Neural cell (in vitro differentiated cells): ENCODE data around the gene COL23A1. TPM values are rescaled to one million over a fixed set of nuclear protein-coding genes. Genes with fewer than 3 reads are reported as not detected.

ENCODE experiments used
- H2AFZ ChIP-seq: fragments of 200-600, 300-800 bp; sonication (generic), shearing (Covaris generic); 2 replicates; pipeline ENCODE4 v1.6.0; 2014; ENCODE audit warnings: low read depth, mild to moderate bottlenecking, antibody characterized with exemption, low read length, moderate library complexity
- H3F3A ChIP-seq: fragments of 200-600 bp; shearing (Covaris generic); 2 replicates; pipeline ENCODE4 v1.6.1; 2016; ENCODE audit warnings: mild to moderate bottlenecking, moderate library complexity, mixed read lengths, antibody characterized with exemption, low read length; ENCODE audit not compliant: insufficient read depth, poor library complexity, severe bottlenecking
- H3K27ac ChIP-seq: fragments of 200-600, 300-800 bp; sonication (generic), shearing (Covaris generic); 2 replicates; pipeline ENCODE4 v1.5.1; 2014; ENCODE audit warnings: mild to moderate bottlenecking, low read length, moderate library complexity
- H3K27me3 ChIP-seq: fragments of 300-800, 200-600 bp; sonication (generic), shearing (Covaris generic); 2 replicates; pipeline ENCODE4 v1.6.0; 2014; ENCODE audit warnings: mild to moderate bottlenecking, low read depth, low read length, moderate library complexity; ENCODE audit not compliant: insufficient read depth
- H3K36me3 ChIP-seq: fragments of 300-800, 200-600 bp; sonication (generic), shearing (Covaris generic); 2 replicates; pipeline ENCODE4 v1.5.1; 2014; ENCODE audit warnings: mild to moderate bottlenecking, antibody characterized with exemption, low read length, moderate library complexity; ENCODE audit not compliant: insufficient read depth
- H3K4me2 ChIP-seq: fragments of 300-800, 200-600 bp; sonication (generic), shearing (Covaris generic); 2 replicates; pipeline ENCODE4 v1.6.0; 2014; ENCODE audit warnings: mild to moderate bottlenecking, low read length
- H3K4me3 ChIP-seq: fragments of 300-800, 200-600 bp; sonication (generic), shearing (Covaris generic); 2 replicates; pipeline ENCODE4 v1.5.1; 2014; ENCODE audit warnings: mild to moderate bottlenecking, low read length, moderate library complexity
- H3K79me2 ChIP-seq: fragments of 200-600 bp; shearing (Covaris generic); replicated peaks from 2 replicates; pipeline ENCODE4 v1.6.0; 2014; ENCODE audit warnings: mild to moderate bottlenecking, low read length, moderate library complexity; ENCODE audit not compliant: insufficient read depth
- H3K9ac ChIP-seq: fragments of 300-800, 200-600 bp; sonication (generic), shearing (Covaris generic); 2 replicates; pipeline ENCODE4 v1.6.1; 2016; ENCODE audit warnings: mild to moderate bottlenecking, low read length, mixed read lengths
- H3K9me2 ChIP-seq: fragments of 200-600 bp; shearing (Covaris generic); 2 replicates; pipeline ENCODE4 v1.6.1; 2016; ENCODE audit warnings: mild to moderate bottlenecking, low read length, mixed read lengths; ENCODE audit not compliant: insufficient read depth
- H3K9me3 ChIP-seq: fragments of 200-600, 300-800 bp; sonication (generic), shearing (Covaris generic); 2 replicates; pipeline ENCODE4 v1.6.1; 2016; ENCODE audit warnings: mild to moderate bottlenecking, mixed run types, low read length, moderate library complexity, mixed read lengths
- H4K20me1 ChIP-seq: fragments of 200-600 bp; shearing (Covaris generic); 2 replicates; pipeline ENCODE4 v1.6.1; 2016; ENCODE audit warnings: mild to moderate bottlenecking, mixed run types; ENCODE audit not compliant: insufficient read depth
- CTCF ChIP-seq: fragments of 450-650 bp; IDR thresholded peaks from 2 replicates; pipeline ENCODE4 v1.5.1; 2014; ENCODE audit warnings: antibody characterized with exemption, mild to moderate bottlenecking, moderate library complexity; ENCODE audit not compliant: poor library complexity, severe bottlenecking
- EP300 ChIP-seq: fragments of 450-650 bp; conservative IDR thresholded peaks from 2 replicates; pipeline ENCODE4 v1.6.1; 2014; ENCODE audit warnings: antibody characterized with exemption, mild to moderate bottlenecking, moderate library complexity; ENCODE audit not compliant: poor library complexity, severe bottlenecking
- EZH2 ChIP-seq: fragments of 200-600, 300-800 bp; shearing (Covaris generic), sonication (generic); IDR thresholded peaks from 2 replicates; pipeline ENCODE4 v1.6.1; 2014; ENCODE audit warnings: antibody characterized with exemption, low read length, borderline replicate concordance, mild to moderate bottlenecking; ENCODE audit not compliant: insufficient read depth, poor library complexity, severe bottlenecking
- MXI1 ChIP-seq: fragments of 450-650 bp; conservative IDR thresholded peaks from 2 replicates; pipeline ENCODE4 v1.6.1; 2014; ENCODE audit warnings: antibody characterized with exemption, mild to moderate bottlenecking; ENCODE audit not compliant: poor library complexity, severe bottlenecking
- POLR2AphosphoS5 ChIP-seq: IDR thresholded peaks from 2 replicates; pipeline ENCODE4 v1.6.1; 2012
- RAD21 ChIP-seq: fragments of 450-650 bp; conservative IDR thresholded peaks from 2 replicates; pipeline ENCODE4 v1.6.1; 2014; ENCODE audit warnings: antibody characterized with exemption, mild to moderate bottlenecking, moderate library complexity
- SMC3 ChIP-seq: fragments of 450-650 bp; conservative IDR thresholded peaks from 2 replicates; pipeline ENCODE4 v1.6.1; 2014; ENCODE audit warnings: antibody characterized with exemption, mild to moderate bottlenecking, moderate library complexity; ENCODE audit not compliant: poor library complexity
- TAF1 ChIP-seq: IDR thresholded peaks from 2 replicates; pipeline ENCODE4 v1.6.1; 2012; ENCODE audit warnings: low read depth
- polyA plus RNA-seq: library from polyadenylated mRNA; depleted of rRNA; stranded (reverse); fragments of >200 nt; gene quantifications from 2 replicates; pipeline ENCODE4 v1.2.3, GENCODE V29; 2014
- TF ChIP-seq, protein P1 (sequence below): IDR thresholded peaks from 2 replicates; pipeline ENCODE4 v1.6.1; 2012; ENCODE audit warnings: borderline replicate concordance

Gene COL23A1
- polyA plus RNA-seq, 1 donor from 2014 or later: not detected

DNA sequence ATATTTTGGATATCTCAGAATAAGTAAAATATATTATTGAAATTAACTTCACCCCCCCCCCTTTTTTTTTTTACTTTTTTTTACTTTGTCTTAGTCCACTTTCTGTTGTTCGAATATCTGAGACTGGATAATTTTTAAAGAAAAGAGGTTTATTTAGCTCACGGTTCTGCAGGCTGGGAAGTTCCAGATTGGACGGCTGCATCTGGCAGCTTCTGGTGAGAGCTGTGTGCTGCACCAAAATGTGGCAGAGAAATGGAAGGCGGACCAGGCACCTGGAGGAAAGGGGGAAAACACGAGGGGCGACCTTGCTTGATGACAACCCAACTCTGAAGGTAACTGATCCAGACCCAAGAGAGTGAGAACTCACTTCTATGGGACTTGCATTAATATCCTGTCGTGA, 397.4 kb downstream of the COL23A1 start:
- Histone ChIP-seq H3K27ac (no peak overlapping the region), H3K9me3 (no peaks in the 10 kb centered on the region), H2AFZ (no peak overlapping the region)

DNA sequence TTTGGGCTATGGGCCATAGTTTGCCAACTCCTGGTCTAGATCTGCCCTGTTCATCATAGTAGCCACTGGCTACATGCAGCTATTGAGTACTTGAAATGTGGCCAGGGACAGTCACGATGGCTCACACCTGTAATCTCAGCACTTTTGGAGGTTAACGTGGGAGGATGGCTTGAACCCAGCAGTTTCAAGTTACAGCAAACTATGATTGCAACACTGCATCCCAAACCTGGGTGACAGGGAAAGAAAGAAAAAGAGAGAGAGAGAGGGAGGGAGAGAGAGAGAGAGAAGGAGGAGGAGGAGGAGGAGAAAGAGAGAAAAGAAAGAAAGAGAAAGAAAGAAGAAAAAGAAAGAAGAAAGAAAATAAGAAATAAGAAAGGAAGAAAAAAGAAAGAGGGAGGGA, 397.9 kb downstream of the COL23A1 start:
- no peak overlapping the region for H3K4me2 ChIP-seq
- H3K27me3 ChIP-seq: no peaks in the 10 kb centered on the region
- TF ChIP-seq SMC3 (no peak), CTCF (no peak), MXI1 (no peak), POLR2AphosphoS5 (no peak), RAD21 (no peak), TAF1 (no peak), EZH2 (no peak), EP300 (no peak)
- TF ChIP-seq, protein P1, sequence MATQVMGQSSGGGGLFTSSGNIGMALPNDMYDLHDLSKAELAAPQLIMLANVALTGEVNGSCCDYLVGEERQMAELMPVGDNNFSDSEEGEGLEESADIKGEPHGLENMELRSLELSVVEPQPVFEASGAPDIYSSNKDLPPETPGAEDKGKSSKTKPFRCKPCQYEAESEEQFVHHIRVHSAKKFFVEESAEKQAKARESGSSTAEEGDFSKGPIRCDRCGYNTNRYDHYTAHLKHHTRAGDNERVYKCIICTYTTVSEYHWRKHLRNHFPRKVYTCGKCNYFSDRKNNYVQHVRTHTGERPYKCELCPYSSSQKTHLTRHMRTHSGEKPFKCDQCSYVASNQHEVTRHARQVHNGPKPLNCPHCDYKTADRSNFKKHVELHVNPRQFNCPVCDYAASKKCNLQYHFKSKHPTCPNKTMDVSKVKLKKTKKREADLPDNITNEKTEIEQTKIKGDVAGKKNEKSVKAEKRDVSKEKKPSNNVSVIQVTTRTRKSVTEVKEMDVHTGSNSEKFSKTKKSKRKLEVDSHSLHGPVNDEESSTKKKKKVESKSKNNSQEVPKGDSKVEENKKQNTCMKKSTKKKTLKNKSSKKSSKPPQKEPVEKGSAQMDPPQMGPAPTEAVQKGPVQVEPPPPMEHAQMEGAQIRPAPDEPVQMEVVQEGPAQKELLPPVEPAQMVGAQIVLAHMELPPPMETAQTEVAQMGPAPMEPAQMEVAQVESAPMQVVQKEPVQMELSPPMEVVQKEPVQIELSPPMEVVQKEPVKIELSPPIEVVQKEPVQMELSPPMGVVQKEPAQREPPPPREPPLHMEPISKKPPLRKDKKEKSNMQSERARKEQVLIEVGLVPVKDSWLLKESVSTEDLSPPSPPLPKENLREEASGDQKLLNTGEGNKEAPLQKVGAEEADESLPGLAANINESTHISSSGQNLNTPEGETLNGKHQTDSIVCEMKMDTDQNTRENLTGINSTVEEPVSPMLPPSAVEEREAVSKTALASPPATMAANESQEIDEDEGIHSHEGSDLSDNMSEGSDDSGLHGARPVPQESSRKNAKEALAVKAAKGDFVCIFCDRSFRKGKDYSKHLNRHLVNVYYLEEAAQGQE: no peak
- H3K36me3 ChIP-seq: no peaks in the 10 kb centered on the region
- no peaks in the 10 kb centered on the region for H3K9me3 ChIP-seq
- no peak overlapping the region for H3K4me3 ChIP-seq
- H3F3A ChIP-seq: no peaks in the 10 kb centered on the region
- no peaks in the 10 kb centered on the region for H3K79me2 ChIP-seq
- no peaks in the 10 kb centered on the region for H3K9me2 ChIP-seq
- H3K27ac ChIP-seq: no peak overlapping the region
- H2AFZ ChIP-seq: no peak overlapping the region
- no peaks in the 10 kb centered on the region for H4K20me1 ChIP-seq
- H3K9ac ChIP-seq: no peak overlapping the region

More for the DNA sequence above, 397.4 kb downstream of the COL23A1 start:
- no peak overlapping the region for H3K9ac ChIP-seq
- no peaks in the 10 kb centered on the region for H3K27me3 ChIP-seq
- H3K4me3 ChIP-seq: no peak overlapping the region
- TF ChIP-seq RAD21: no peak
- TF ChIP-seq POLR2AphosphoS5: no peak
- no peak for TF ChIP-seq CTCF
- no peak for TF ChIP-seq MXI1
- TF ChIP-seq, protein P1: no peak
- TF ChIP-seq TAF1: no peak
- TF ChIP-seq EZH2: no peak
- no peak for TF ChIP-seq EP300
- TF ChIP-seq SMC3: no peak
- H4K20me1 ChIP-seq: no peaks in the 10 kb centered on the region
- no peaks in the 10 kb centered on the region for H3K79me2 ChIP-seq
- no peaks in the 10 kb centered on the region for H3F3A ChIP-seq
- H3K36me3 ChIP-seq: no peaks in the 10 kb centered on the region
- no peak overlapping the region for H3K4me2 ChIP-seq
- no peaks in the 10 kb centered on the region for H3K9me2 ChIP-seq
